HCT116 (cell line): ENCODE results near the gene HELZ2. TPM values are rescaled to one million over a fixed set of nuclear protein-coding genes. Genes with fewer than 3 reads are reported as not detected.

Experiments used
- ATAC-seq: fragments of 200-7000 bp; cut with Tn5 transposase; 2 replicates; pipeline ENCODE4 v1.9.1; 2020; ENCODE audit warnings: mild to moderate bottlenecking, moderate library complexity
- BruUV-seq: library from RNA; stranded (reverse); fragments of 400-500 nt; replicated peaks from 2 replicates; lab custom pipeline; 2021; lab: Mats Ljungman, UMichigan
- CTCF ChIA-PET: fragments of 300-600 bp; sonication (Branson Sonifier 250); formaldehyde crosslinking; loops from one replicate; lab custom pipeline; 2021; ENCODE audit warnings: antibody characterized with exemption; lab: Charles Lee
- POLR2A ChIA-PET: fragments of 300-600, 350-600 bp; sonication (Branson Sonifier 250); formaldehyde crosslinking; loops from one replicate; lab custom pipeline; 2021; ENCODE audit warnings: antibody characterized with exemption; lab: Charles Lee
- RAD21 ChIA-PET, 2 experiments: fragments of 300-600 bp; sonication (Branson Sonifier 250); formaldehyde crosslinking; loops; one replicate each; lab custom pipeline; 2023; ENCODE audit warnings: low total read pairs in 2 of 2; ENCODE audit not compliant: uncharacterized antibody in 2 of 2, unreplicated experiment in 2 of 2, low non-redundant PET in 1 of 2; lab: Charles Lee
- DNase-seq: peaks from one replicate; pipeline ENCODE4 v3.0.0-alpha.2; 2010; ENCODE audit warnings: low read depth, low spot score
- H2AFZ ChIP-seq: fragments of 200-600 bp; shearing (Covaris generic), sonication (generic); 2 replicates; pipeline ENCODE4 v1.6.1; 2017; ENCODE audit warnings: low read depth, mixed run types, mixed read lengths, antibody characterized with exemption, low read length; ENCODE audit not compliant: poor library complexity, severe bottlenecking
- H3K27ac ChIP-seq: 2 replicates; pipeline ENCODE4 v1.5.1; 2012; ENCODE audit warnings: low read depth, low read length
- H3K27me3 ChIP-seq: fragments of 200-600 bp; sonication (generic); 2 replicates; pipeline ENCODE4 v1.6.1; 2016; ENCODE audit warnings: mixed run types, low read length, mixed read lengths; ENCODE audit not compliant: insufficient read depth
- H3K36me3 ChIP-seq, 2 experiments: fragments of 200-500 bp in 1 of 2; fragments of 200-600 bp in 1 of 2; sonication (Bioruptor generic) in 1 of 2; sonication (generic) in 1 of 2; 2 replicates each; pipeline versions ENCODE4 v1.5.1 to v1.6.1; 2014 to 2016; ENCODE audit warnings: low read length in 2 of 2, inconsistent platforms in 1 of 2, mixed read lengths in 1 of 2, mixed run types in 1 of 2; ENCODE audit not compliant: insufficient read depth in 2 of 2, control insufficient read depth in 1 of 2
- H3K4me1 ChIP-seq, 2 experiments: fragments of 200-600 bp in 1 of 2; sonication (generic) in 1 of 2; 2 replicates each; pipeline versions ENCODE4 v1.5.1 to v1.6.1; 2012 to 2017; ENCODE audit warnings: low read length in 2 of 2, inconsistent platforms in 1 of 2, mild to moderate bottlenecking in 1 of 2, mixed read lengths in 1 of 2, mixed run types in 1 of 2, moderate library complexity in 1 of 2; ENCODE audit not compliant: insufficient read depth in 2 of 2, control insufficient read depth in 1 of 2
- H3K4me2 ChIP-seq: fragments of 200-600 bp; sonication (generic); 2 replicates; pipeline ENCODE4 v1.6.1; 2017; ENCODE audit warnings: mixed run types, low read length, mixed read lengths
- H3K4me3 ChIP-seq, 2 experiments: fragments of 200-600 bp in 1 of 2; sonication (generic) in 1 of 2; replicated peaks in 1 of 2; 2 replicates each; pipeline ENCODE4 v1.5.1; 2011 to 2016; ENCODE audit warnings: low read length in 2 of 2, control low read depth in 1 of 2, low read depth in 1 of 2, mild to moderate bottlenecking in 1 of 2, mixed read lengths in 1 of 2, mixed run types in 1 of 2
- H3K79me2 ChIP-seq: fragments of 200-600 bp; sonication (generic); 2 replicates; pipeline ENCODE4 v1.6.1; 2017; ENCODE audit warnings: mild to moderate bottlenecking, mixed run types, low read length, moderate library complexity, mixed read lengths; ENCODE audit not compliant: insufficient read depth
- H3K9ac ChIP-seq: fragments of 200-600 bp; sonication (generic); 2 replicates; pipeline ENCODE4 v1.6.1; 2016; ENCODE audit warnings: low read length, mixed read lengths
- H3K9me2 ChIP-seq: fragments of 200-600 bp; sonication (generic), shearing (Covaris generic); 2 replicates; pipeline ENCODE4 v1.6.1; 2017; ENCODE audit warnings: mixed run types, mild to moderate bottlenecking, moderate library complexity; ENCODE audit not compliant: insufficient read depth
- H3K9me3 ChIP-seq, 2 experiments: fragments of 200-500 bp in 1 of 2; fragments of 200-600 bp in 1 of 2; sonication (Bioruptor generic) in 1 of 2; sonication (generic) in 1 of 2; 2 replicates each; pipeline ENCODE4 v1.6.1; 2014 to 2017; ENCODE audit warnings: low read length in 2 of 2, mixed read lengths in 2 of 2, inconsistent platforms in 1 of 2, low read depth in 1 of 2, mild to moderate bottlenecking in 1 of 2, mixed run types in 1 of 2, moderate library complexity in 1 of 2; ENCODE audit not compliant: control insufficient read depth in 1 of 2, insufficient read depth in 1 of 2
- H4K20me1 ChIP-seq: fragments of 200-600 bp; sonication (generic), shearing (Covaris generic); 2 replicates; pipeline ENCODE4 v1.6.1; 2017; ENCODE audit warnings: mixed run types, mild to moderate bottlenecking, moderate library complexity; ENCODE audit not compliant: insufficient read depth
- ATF3 ChIP-seq: IDR thresholded peaks from 2 replicates; pipeline ENCODE4 v1.6.1; 2012
- CBX3 ChIP-seq: IDR thresholded peaks from 2 replicates; pipeline ENCODE4 v1.6.1; 2012; ENCODE audit warnings: low read depth
- CEBPB ChIP-seq: IDR thresholded peaks from 2 replicates; pipeline ENCODE4 v1.6.1; 2012; ENCODE audit warnings: low read depth
- EGR1 ChIP-seq: IDR thresholded peaks from 2 replicates; pipeline ENCODE4 v1.6.1; 2012; ENCODE audit warnings: low read depth
- EZH2 ChIP-seq: fragments of 200-600 bp; sonication (generic); IDR thresholded peaks from 2 replicates; pipeline ENCODE4 v1.6.1; 2017; ENCODE audit warnings: antibody characterized with exemption, mixed run types
- EZH2phosphoT487 ChIP-seq: fragments of 200-600 bp; IDR thresholded peaks from 2 replicates; pipeline ENCODE4 v1.6.1; 2018; ENCODE audit warnings: antibody characterized with exemption, borderline replicate concordance
- POLR2A ChIP-seq: IDR thresholded peaks from 2 replicates; pipeline ENCODE4 v1.7.0; 2011; ENCODE audit warnings: borderline replicate concordance; ENCODE audit not compliant: insufficient read depth, insufficient read length; ENCODE audit errors: extremely low read depth
- RAD21 ChIP-seq: IDR thresholded peaks from 2 replicates; pipeline ENCODE4 v1.6.1; 2012; ENCODE audit warnings: low read depth, mild to moderate bottlenecking
- REST ChIP-seq: IDR thresholded peaks from 2 replicates; pipeline ENCODE4 v1.6.1; 2012; ENCODE audit warnings: low read depth
- SRF ChIP-seq: IDR thresholded peaks from 2 replicates; pipeline ENCODE4 v1.6.1; 2012; ENCODE audit warnings: low read depth
- TCF7L2 ChIP-seq: IDR thresholded peaks from 2 replicates; pipeline ENCODE4 v1.7.0; 2011; ENCODE audit warnings: borderline replicate concordance, inconsistent platforms; ENCODE audit not compliant: insufficient read depth, insufficient read length; ENCODE audit errors: extremely low read depth
- YY1 ChIP-seq: IDR thresholded peaks from 2 replicates; pipeline ENCODE4 v1.6.1; 2011; ENCODE audit warnings: low read length, low read depth, moderate library complexity, mild to moderate bottlenecking; ENCODE audit not compliant: insufficient replicate concordance; ENCODE audit errors: extremely low read depth
- ZBTB33 ChIP-seq: IDR thresholded peaks from 2 replicates; pipeline ENCODE4 v1.6.1; 2011; ENCODE audit warnings: mild to moderate bottlenecking, low read length, moderate library complexity; ENCODE audit not compliant: insufficient replicate concordance; ENCODE audit errors: extremely low read depth
- ZFX ChIP-seq: fragments of 450-650 bp; IDR thresholded peaks from 2 replicates; pipeline ENCODE4 v1.6.1; 2017
- ZNF274 ChIP-seq: fragments of 200-500 bp; sonication (Bioruptor generic); IDR thresholded peaks from 2 replicates; pipeline ENCODE4 v1.6.1; 2014; ENCODE audit warnings: mild to moderate bottlenecking, low read depth, low read length, inconsistent platforms
- intact Hi-C: fragments of 100-400 bp; cut with micrococcal nuclease; formaldehyde crosslinking; loops from 2 replicates; pipeline ENCODE4 v1.10.0; 2022
- total RNA-seq: library from RNA; stranded (reverse); gene quantifications from one replicate; pipeline ENCODE4 v1.2.1, GENCODE V29; 2021; ENCODE audit not compliant: unreplicated experiment

HELZ2 gene
- total RNA-seq, 1 experiment from 2014 or later, result 44.0 TPM

- Histone ChIP-seq H3K79me2 (no peaks in the 10 kb centered on the region), H2AFZ (no peak overlapping the region), H3K9me2 (no peaks in the 10 kb centered on the region), H4K20me1 (no peaks in the 10 kb centered on the region), H3K4me2 (no peak overlapping the region), H3K27ac (no peak overlapping the region), H3K9ac (no peak overlapping the region), H3K36me3 (no peaks in the 10 kb centered on the region), H3K4me1 (no peaks in the 10 kb centered on the region), H3K4me3 (no peak overlapping the region), H3K27me3 (no peaks in the 10 kb centered on the region), H3K9me3 (no peaks in the 10 kb centered on the region)
- ChIA-PET POLR2A (no interaction called here), RAD21 (no interaction called here), CTCF (no interaction called here)
- no peak for DNase-seq
- no TSS peak for BruUV-seq
- intact Hi-C loops, result no loop called here
- TF ChIP-seq REST (no peak), RAD21 (no peak), YY1 (no peak), POLR2A (no peak), EGR1 (no peak)
- ATAC-seq, result no peak
Observed at GRCh38 chr20:63567136-63567385, 7.0 kb downstream of the HELZ2 start.

GRCh38 chr20:63566395-63567135 lies 7.5 kb downstream of the HELZ2 start:
- Histone ChIP-seq H4K20me1 (no peaks in the 10 kb centered on the region), H3K4me2 (no peak overlapping the region), H3K9me2 (no peaks in the 10 kb centered on the region), H3K79me2 (no peaks in the 10 kb centered on the region), H3K4me1 (no peaks in the 10 kb centered on the region), H3K27ac (no peak overlapping the region), H2AFZ (no peak overlapping the region), H3K4me3 (no peak overlapping the region), H3K36me3 (no peaks in the 10 kb centered on the region), H3K27me3 (no peaks in the 10 kb centered on the region), H3K9me3 (no peaks in the 10 kb centered on the region), H3K9ac (no peak overlapping the region)
- intact Hi-C loops, result no loop called here
- ATAC-seq (no peak), DNase-seq (no peak)
- no TSS peak for BruUV-seq
- TF ChIP-seq EGR1, result no peak
- no peak for TF ChIP-seq RAD21
- TF ChIP-seq ATF3, result no peak
- TF ChIP-seq ZBTB33, result no peak
- TF ChIP-seq TCF7L2, result no peak
- TF ChIP-seq SRF, result no peak
- TF ChIP-seq CBX3, result no peak
- TF ChIP-seq EZH2phosphoT487, result no peak
- TF ChIP-seq ZNF274, result no peak
- TF ChIP-seq EZH2, result no peak
- TF ChIP-seq ZFX, result no peak
- no peak for TF ChIP-seq CEBPB
- no peak for TF ChIP-seq POLR2A
- POLR2A ChIA-PET, result no interaction called here
- RAD21 ChIA-PET, result interaction anchor here in 1 of 2 experiments (0.6 kb wide), 1 partner anchor 8 kb away, joined by 3 read pairs; the partner anchor contains the start of gene HELZ2
- CTCF ChIA-PET, result no interaction called here
